Right ventricle myocardium inferior (tissue), 1 donor: ENCODE results near the gene CHRNA4. TPM values are rescaled to one million over a fixed set of nuclear protein-coding genes. Genes with fewer than 3 reads are reported as not detected.

ENCODE experiments used
- ATAC-seq: fragments of 200-7000 bp; cut with Tn5 transposase; one replicate; pipeline ENCODE4 v1.9.1; 2020; ENCODE audit warnings: mild to moderate bottlenecking, moderate library complexity
- DNase-seq: peaks from one replicate; pipeline ENCODE4 v3.0.0; 2021; ENCODE audit errors: missing footprints
- intact Hi-C: fragments of 100-400 bp; cut with DNase I; formaldehyde crosslinking; loops from one replicate; pipeline ENCODE4 v1.11.0; 2022
- total RNA-seq: library from RNA; stranded (reverse); fragmentation: NEBNext Ultra II Directional; extraction: Animal tissue kit (Norgen Biotek cat#: 25700); gene quantifications from one replicate; pipeline ENCODE4 v1.2.1, GENCODE V29; 2021
- donor health status: DM: no; HTN: yes; CAD: no; lungs with severe emphysema.

Gene CHRNA4
- total RNA-seq, 1 donor from 2014 or later, result 2.3 TPM

- DNase-seq, result no peak
- ATAC-seq, result no peak
These were observed 7.0 kb upstream of the CHRNA4 start for GRCh38 chr20:63368151-63368550.

GRCh38 chr20:63367446-63368055, 6.4 kb upstream of the CHRNA4 start:
- DNase-seq (no peak), ATAC-seq (no peak)
- intact Hi-C loops, result no loop called here

More at GRCh38 chr20:63368151-63368550, 7.0 kb upstream of the CHRNA4 start:
- intact Hi-C loops, result no loop called here

- ATAC-seq, result no peak
- intact Hi-C loops, result no loop called here
- no peak for DNase-seq
These were observed 5.5 kb upstream of the CHRNA4 start for GRCh38 chr20:63366390-63367365.

- DNase-seq, result no peak
- ATAC-seq, result no peak
- intact Hi-C loops, result no loop called here
These were observed 4.6 kb upstream of the CHRNA4 start for GRCh38 chr20:63365601-63366389.

- intact Hi-C loops, result no loop called here
- ATAC-seq, result no peak
- DNase-seq, result no peak
These were observed 3.8 kb upstream of the CHRNA4 start for GRCh38 chr20:63364801-63365585.

- intact Hi-C loops, result no loop called here
- DNase-seq, result peak; percentile 39
- ATAC-seq, result no peak
These were observed 2.9 kb upstream of the CHRNA4 start for GRCh38 chr20:63363981-63364561.

GRCh38 chr20:63363013-63363957, 2.1 kb upstream of the CHRNA4 start:
- intact Hi-C loops, result no loop called here
- DNase-seq (peak; percentile 40), ATAC-seq (no peak)

GRCh38 chr20:63362436-63363009, 1.4 kb upstream of the CHRNA4 start:
- ATAC-seq (no peak), DNase-seq (peak; percentile 8)
- intact Hi-C loops, result no loop called here

GRCh38 chr20:63361519-63362435, 628 bp upstream of the CHRNA4 start:
- ATAC-seq (no peak), DNase-seq (peak; percentile 15)
- intact Hi-C loops, result no loop called here

- peak; percentile 56 for DNase-seq
- intact Hi-C loops, result no loop called here
These were observed 956 bp downstream of the CHRNA4 start for GRCh38 chr20:63359937-63360849.

GRCh38 chr20:63359164-63359934, 1.8 kb downstream of the CHRNA4 start:
- DNase-seq (peak; percentile 63), ATAC-seq (no peak)
- intact Hi-C loops, result no loop called here

More at GRCh38 chr20:63359937-63360849, 956 bp downstream of the CHRNA4 start:
- ATAC-seq, result no peak

- intact Hi-C loops, result no loop called here
- DNase-seq, result peak; percentile 86
- peak; percentile 89 for ATAC-seq
These were observed 2.9 kb downstream of the CHRNA4 start for GRCh38 chr20:63357921-63358905.
